Measurements from ENCODE around the gene TASL. TPM values are rescaled to one million over a fixed set of nuclear protein-coding genes. Genes with fewer than 3 reads are reported as not detected.

The TASL gene
- total and polyA plus RNA-seq, 4 donors: 0.33 to 3.5 (median 0.77) TPM

DNA sequence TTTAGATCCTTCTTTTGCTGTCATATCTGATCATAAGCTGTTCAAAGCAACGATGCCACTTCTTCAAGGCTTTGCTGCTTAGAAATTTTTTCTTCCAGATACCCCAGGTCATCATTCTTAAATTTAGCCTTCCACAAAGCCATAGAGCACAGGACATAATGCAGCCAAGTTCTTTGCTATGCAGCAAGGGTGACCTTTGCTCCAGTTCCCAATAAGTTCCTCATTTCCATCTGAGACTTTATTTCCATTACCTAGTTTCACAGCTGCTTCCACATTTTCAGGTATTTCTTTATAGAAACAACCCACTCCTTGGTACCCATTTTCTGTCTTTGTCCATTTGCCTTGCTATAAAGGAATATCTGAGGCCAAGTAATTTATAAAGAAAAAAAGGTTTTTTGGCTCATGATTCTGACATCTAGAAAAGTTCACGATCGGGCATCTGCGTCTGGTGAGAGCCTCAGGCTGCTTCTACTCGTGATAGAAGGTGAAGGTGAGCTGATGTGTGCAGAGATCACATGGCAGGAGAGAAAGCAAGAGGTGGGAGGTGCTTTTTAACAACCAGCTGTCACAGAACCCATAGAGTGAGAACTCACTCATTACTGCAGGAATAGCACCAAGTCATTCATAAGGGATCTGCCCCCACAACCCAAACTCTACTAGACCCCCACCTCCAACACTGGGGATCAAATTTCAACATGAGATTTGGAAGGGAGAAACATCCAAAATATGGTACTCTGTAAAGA, 11.8 kb upstream of the TASL start:
- Histone ChIP-seq H3K27ac (ENCODE audit: low read depth in 1 of 2, low read length in 2 of 2) (no peak overlapping the region), H3K4me1 (ENCODE audit: control insufficient read depth in 4 of 4, insufficient read depth in 4 of 4, low read length in 3 of 4) (peaks cover 0 to 2% (median 0%) of the 10 kb centered on the region in 4 donors)
- no peak for DNase-seq (ENCODE audit: low spot score)

DNA sequence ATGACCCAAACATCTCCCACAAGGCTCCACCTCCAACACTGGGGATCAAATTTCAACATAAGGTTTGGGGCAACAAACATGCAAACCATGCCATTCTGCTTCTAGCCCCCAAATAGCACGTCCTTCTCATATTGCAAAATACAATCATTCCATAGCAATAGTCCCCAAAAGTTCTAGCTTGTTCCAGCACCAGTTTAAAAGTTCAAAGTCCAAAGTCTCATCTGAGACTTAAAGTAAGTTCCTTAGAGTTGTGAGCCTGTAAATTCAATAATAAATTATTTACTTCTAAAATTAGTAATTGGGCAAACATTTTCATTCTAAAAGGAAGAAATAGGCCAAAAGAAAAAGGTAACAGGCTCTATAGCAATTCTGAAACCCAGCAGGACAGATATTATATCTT, 8.9 kb upstream of the TASL start:
- Histone ChIP-seq H3K27me3 (ENCODE audit: control insufficient read depth in 4 of 4, insufficient read depth in 4 of 4, low read length in 3 of 4) (no peaks in the 10 kb centered on the region), H3K27ac (ENCODE audit: low read depth in 1 of 2, low read length in 2 of 2) (no peak overlapping the region), H3K9ac (ENCODE audit: low read depth in 1 of 2, low read length in 2 of 2) (no peak overlapping the region), H3K4me3 (ENCODE audit: low read depth in 1 of 3, low read length in 3 of 3) (no peak overlapping the region), H3K9me3 (ENCODE audit: control insufficient read depth in 4 of 4, low read length in 3 of 4) (no peaks in the 10 kb centered on the region), H3K36me3 (ENCODE audit: control insufficient read depth in 4 of 4, insufficient read depth in 3 of 4, low read depth in 1 of 4, low read length in 3 of 4) (no peaks in the 10 kb centered on the region), H3K4me1 (ENCODE audit: control insufficient read depth in 4 of 4, insufficient read depth in 4 of 4, low read length in 3 of 4) (no peaks in the 10 kb centered on the region)
- DNase-seq (ENCODE audit: low spot score): no peak
- WGBS: 34% methylated on average over 1 of the region's 1 CpG
- TF ChIP-seq HNF4A (conservative IDR thresholded peaks at IDR 0.05) (peak; percentile 51 to 64), YY1 (IDR thresholded peaks at IDR 0.05) (no peak)

More for the DNA sequence above, 11.8 kb upstream of the TASL start:
- no peak for TF ChIP-seq HNF4G (IDR thresholded peaks at IDR 0.05)
- TF ChIP-seq, protein P1, sequence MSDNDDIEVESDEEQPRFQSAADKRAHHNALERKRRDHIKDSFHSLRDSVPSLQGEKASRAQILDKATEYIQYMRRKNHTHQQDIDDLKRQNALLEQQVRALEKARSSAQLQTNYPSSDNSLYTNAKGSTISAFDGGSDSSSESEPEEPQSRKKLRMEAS (IDR thresholded peaks at IDR 0.05): no peak
- TF ChIP-seq, protein P2, sequence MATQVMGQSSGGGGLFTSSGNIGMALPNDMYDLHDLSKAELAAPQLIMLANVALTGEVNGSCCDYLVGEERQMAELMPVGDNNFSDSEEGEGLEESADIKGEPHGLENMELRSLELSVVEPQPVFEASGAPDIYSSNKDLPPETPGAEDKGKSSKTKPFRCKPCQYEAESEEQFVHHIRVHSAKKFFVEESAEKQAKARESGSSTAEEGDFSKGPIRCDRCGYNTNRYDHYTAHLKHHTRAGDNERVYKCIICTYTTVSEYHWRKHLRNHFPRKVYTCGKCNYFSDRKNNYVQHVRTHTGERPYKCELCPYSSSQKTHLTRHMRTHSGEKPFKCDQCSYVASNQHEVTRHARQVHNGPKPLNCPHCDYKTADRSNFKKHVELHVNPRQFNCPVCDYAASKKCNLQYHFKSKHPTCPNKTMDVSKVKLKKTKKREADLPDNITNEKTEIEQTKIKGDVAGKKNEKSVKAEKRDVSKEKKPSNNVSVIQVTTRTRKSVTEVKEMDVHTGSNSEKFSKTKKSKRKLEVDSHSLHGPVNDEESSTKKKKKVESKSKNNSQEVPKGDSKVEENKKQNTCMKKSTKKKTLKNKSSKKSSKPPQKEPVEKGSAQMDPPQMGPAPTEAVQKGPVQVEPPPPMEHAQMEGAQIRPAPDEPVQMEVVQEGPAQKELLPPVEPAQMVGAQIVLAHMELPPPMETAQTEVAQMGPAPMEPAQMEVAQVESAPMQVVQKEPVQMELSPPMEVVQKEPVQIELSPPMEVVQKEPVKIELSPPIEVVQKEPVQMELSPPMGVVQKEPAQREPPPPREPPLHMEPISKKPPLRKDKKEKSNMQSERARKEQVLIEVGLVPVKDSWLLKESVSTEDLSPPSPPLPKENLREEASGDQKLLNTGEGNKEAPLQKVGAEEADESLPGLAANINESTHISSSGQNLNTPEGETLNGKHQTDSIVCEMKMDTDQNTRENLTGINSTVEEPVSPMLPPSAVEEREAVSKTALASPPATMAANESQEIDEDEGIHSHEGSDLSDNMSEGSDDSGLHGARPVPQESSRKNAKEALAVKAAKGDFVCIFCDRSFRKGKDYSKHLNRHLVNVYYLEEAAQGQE (IDR thresholded peaks at IDR 0.05): no peak
- no peak for TF ChIP-seq YY1 (IDR thresholded peaks at IDR 0.05)
- no peak for TF ChIP-seq TAF1 (conservative IDR thresholded peaks at IDR 0.05)
- TF ChIP-seq HNF4A (conservative IDR thresholded peaks at IDR 0.05): no peak
- TF ChIP-seq FOXA1 (IDR thresholded peaks at IDR 0.05): no peak
- TF ChIP-seq NR2F2 (IDR thresholded peaks at IDR 0.05): no peak
- no peak overlapping the region for H3K9ac ChIP-seq (ENCODE audit: low read depth in 1 of 2, low read length in 2 of 2)
- H3K27me3 ChIP-seq (ENCODE audit: control insufficient read depth in 4 of 4, insufficient read depth in 4 of 4, low read length in 3 of 4): no peaks in the 10 kb centered on the region
- H3K9me3 ChIP-seq (ENCODE audit: control insufficient read depth in 4 of 4, low read length in 3 of 4): no peaks in the 10 kb centered on the region
- no peak overlapping the region for H3K4me3 ChIP-seq (ENCODE audit: low read depth in 1 of 3, low read length in 3 of 3)
- no peaks in the 10 kb centered on the region for H3K36me3 ChIP-seq (ENCODE audit: control insufficient read depth in 4 of 4, insufficient read depth in 3 of 4, low read depth in 1 of 4, low read length in 3 of 4)
- WGBS: 77% methylated on average over 5 of the region's 5 CpGs

DNA sequence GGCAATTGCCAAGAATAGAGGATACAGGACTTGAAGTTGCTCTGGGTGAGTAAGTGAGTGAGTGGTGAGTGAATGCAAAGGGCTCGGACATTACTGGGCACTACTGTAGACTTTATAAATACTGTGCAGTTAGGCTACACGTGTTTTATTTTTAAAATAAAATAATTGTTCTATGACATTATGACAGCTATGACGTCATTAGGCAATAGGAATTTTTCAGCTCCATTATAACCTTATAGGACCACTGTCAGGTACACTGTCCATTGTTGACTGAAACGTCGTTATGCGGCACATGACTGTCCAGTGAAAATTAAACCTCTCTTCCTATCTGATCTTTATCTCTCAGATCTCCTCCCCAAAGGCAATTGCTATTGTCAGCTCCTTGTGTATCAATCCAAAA, 5.1 kb upstream of the TASL start:
- no peaks in the 10 kb centered on the region for H3K36me3 ChIP-seq (ENCODE audit: control insufficient read depth in 4 of 4, insufficient read depth in 3 of 4, low read depth in 1 of 4, low read length in 3 of 4)
- H3K27ac ChIP-seq (ENCODE audit: low read depth in 1 of 2, low read length in 2 of 2): no peak overlapping the region
- no peaks in the 10 kb centered on the region for H3K4me1 ChIP-seq (ENCODE audit: control insufficient read depth in 4 of 4, insufficient read depth in 4 of 4, low read length in 3 of 4)
- 94% methylated on average over 6 of the region's 6 CpGs for WGBS
- no peak overlapping the region for H3K4me3 ChIP-seq (ENCODE audit: low read depth in 1 of 3, low read length in 3 of 3)
- H3K9ac ChIP-seq (ENCODE audit: low read depth in 1 of 2, low read length in 2 of 2): no peak overlapping the region
- TF ChIP-seq YY1 (IDR thresholded peaks at IDR 0.05): no peak
- TF ChIP-seq, protein P3, sequence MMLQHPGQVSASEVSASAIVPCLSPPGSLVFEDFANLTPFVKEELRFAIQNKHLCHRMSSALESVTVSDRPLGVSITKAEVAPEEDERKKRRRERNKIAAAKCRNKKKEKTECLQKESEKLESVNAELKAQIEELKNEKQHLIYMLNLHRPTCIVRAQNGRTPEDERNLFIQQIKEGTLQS (IDR thresholded peaks at IDR 0.05): no peak
- TF ChIP-seq, protein P1 (IDR thresholded peaks at IDR 0.05): no peak
- H3K27me3 ChIP-seq (ENCODE audit: control insufficient read depth in 4 of 4, insufficient read depth in 4 of 4, low read length in 3 of 4): no peaks in the 10 kb centered on the region
- DNase-seq (ENCODE audit: low spot score): no peak
- no peaks in the 10 kb centered on the region for H3K9me3 ChIP-seq (ENCODE audit: control insufficient read depth in 4 of 4, low read length in 3 of 4)

Measured in liver (tissue), 9 donors.